ENCODE results near the gene ADAMTS17. TPM values are rescaled to one million over a fixed set of nuclear protein-coding genes. Genes with fewer than 3 reads are reported as not detected.
"Not testable (repeated sequence)": the region's sequence is repeated elsewhere in the genome, so short reads cannot be mapped to it uniquely, and the experiment has no call there.

The ADAMTS17 gene
- total RNA-seq, 2 experiments from 2014 or later = 0.99 to 1.2 TPM

DNA sequence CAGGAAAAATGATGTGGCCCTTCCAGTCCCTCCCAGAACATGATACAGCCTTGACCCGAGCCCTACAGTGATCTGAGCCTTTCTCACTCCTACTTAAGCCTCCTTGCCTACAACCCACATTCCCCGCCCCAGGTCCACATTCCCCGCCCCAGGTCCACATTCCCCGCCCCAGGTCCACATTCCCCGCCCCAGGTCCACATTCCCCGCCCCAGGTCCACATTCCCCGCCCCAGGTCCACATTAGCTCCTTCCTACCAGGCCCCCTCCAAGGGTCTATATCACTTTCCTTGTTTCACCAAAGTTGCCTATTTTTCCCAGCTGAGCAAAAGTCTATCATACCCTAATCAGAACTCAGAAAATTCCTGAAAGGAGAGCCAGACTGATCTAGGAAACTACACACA, 2.3 kb downstream of the ADAMTS17 start:
- not testable (repeated sequence) for H3K27me3 Mint-ChIP-seq, H3K27ac Mint-ChIP-seq, H3K36me3 Mint-ChIP-seq, DNase-seq, H3K9me3 Mint-ChIP-seq
- ChIA-PET CTCF (interaction anchor here (0.6 to 8.1 kb wide), 20 partner anchors 10 to 1085 kb away, joined by 3 to 182 read pairs (median 4); no protein-coding TSS in a partner anchor), POLR2A (interaction anchor here (0.8 kb wide), 1 partner anchor 9 kb away, joined by 3 read pairs; no protein-coding TSS in a partner anchor)
- H3K4me1 Mint-ChIP-seq (ENCODE audit: low read depth) = peaks cover 29% of the 10 kb centered on the region
- intact Hi-C loops (cut with micrococcal nuclease) = loop anchor here (1.0 to 10.0 kb wide), 5 partner anchors 227 to 1055 kb away; partner anchors contain the start of gene MEF2A
- peak overlapping the region; percentile 29 for H3K4me3 Mint-ChIP-seq

DNA sequence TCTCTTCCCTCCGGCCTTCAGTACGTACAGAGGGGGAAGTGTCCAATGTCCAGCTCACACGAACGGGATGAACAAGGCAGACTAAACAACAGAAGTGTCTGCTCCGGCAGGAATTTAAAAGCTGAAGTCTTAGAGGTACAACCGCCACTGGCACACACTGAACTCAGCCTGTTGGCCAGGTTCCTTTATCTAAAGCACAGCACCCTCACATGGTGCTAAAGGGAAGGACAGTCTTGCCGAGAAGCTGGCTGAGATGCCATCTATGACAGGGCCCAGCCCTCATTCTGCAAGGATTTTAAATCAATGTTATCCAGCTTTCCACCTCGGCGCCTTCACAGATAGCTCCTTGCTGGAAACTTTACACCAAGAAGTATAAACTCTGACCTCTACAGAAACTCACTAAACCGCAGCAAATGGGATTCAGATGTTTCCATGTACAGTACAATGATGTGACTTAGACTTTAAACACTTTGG, 2.8 kb downstream of the ADAMTS17 start:
- intact Hi-C loops (cut with micrococcal nuclease) = loop anchor here (1.0 to 10.0 kb wide), 5 partner anchors 227 to 1054 kb away; partner anchors contain the start of gene MEF2A
- ChIA-PET POLR2A (interaction anchor here (0.8 kb wide), 1 partner anchor 9 kb away, joined by 3 read pairs; no protein-coding TSS in a partner anchor), CTCF (interaction anchor here (0.9 to 8.1 kb wide), 18 partner anchors 9 to 1085 kb away, joined by 3 to 182 read pairs (median 6); no protein-coding TSS in a partner anchor)
- H3K27me3 Mint-ChIP-seq = no peaks in the 10 kb centered on the region
- H3K4me1 Mint-ChIP-seq (ENCODE audit: low read depth) = peaks cover 33% of the 10 kb centered on the region
- peak overlapping the region; percentile 29 for H3K4me3 Mint-ChIP-seq
- no peaks in the 10 kb centered on the region for H3K9me3 Mint-ChIP-seq
- no peaks in the 10 kb centered on the region for H3K36me3 Mint-ChIP-seq
- DNase-seq = peak; percentile 77
- H3K27ac Mint-ChIP-seq = no peak overlapping the region

DNA sequence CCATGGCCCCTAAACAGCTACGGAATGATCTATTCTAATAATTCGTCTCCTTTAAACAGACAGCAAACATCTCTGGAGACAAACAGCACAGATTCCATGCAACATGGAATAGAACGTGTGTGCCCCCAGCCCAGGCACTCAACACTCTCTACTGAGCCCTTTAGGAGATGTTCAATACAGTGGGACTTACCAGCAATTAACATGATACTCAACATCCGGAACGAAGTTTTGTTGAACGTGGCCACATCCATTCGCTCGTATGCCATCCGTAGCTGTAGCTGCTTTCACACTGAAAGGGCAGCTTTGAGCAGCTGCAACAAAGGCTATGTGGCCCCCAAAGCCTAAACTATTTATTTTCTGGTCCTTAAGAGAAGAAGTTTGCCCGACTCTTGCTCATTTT, 3.5 kb downstream of the ADAMTS17 start:
- Mint-ChIP-seq H3K27ac (no peak overlapping the region), H3K4me3 (no peak overlapping the region), H3K4me1 (ENCODE audit: low read depth) (peaks cover 38% of the 10 kb centered on the region), H3K36me3 (no peaks in the 10 kb centered on the region), H3K27me3 (no peaks in the 10 kb centered on the region), H3K9me3 (no peaks in the 10 kb centered on the region)
- intact Hi-C loops (cut with micrococcal nuclease) = loop anchor here (2.0 to 10.0 kb wide), 4 partner anchors 226 to 1053 kb away; partner anchors contain the start of gene MEF2A
- CTCF ChIA-PET = interaction anchor here (0.6 to 8.1 kb wide), 15 partner anchors 9 to 1065 kb away, joined by 3 to 182 read pairs (median 7); no protein-coding TSS in a partner anchor
- no peak for DNase-seq
- POLR2A ChIA-PET = no interaction called here

DNA sequence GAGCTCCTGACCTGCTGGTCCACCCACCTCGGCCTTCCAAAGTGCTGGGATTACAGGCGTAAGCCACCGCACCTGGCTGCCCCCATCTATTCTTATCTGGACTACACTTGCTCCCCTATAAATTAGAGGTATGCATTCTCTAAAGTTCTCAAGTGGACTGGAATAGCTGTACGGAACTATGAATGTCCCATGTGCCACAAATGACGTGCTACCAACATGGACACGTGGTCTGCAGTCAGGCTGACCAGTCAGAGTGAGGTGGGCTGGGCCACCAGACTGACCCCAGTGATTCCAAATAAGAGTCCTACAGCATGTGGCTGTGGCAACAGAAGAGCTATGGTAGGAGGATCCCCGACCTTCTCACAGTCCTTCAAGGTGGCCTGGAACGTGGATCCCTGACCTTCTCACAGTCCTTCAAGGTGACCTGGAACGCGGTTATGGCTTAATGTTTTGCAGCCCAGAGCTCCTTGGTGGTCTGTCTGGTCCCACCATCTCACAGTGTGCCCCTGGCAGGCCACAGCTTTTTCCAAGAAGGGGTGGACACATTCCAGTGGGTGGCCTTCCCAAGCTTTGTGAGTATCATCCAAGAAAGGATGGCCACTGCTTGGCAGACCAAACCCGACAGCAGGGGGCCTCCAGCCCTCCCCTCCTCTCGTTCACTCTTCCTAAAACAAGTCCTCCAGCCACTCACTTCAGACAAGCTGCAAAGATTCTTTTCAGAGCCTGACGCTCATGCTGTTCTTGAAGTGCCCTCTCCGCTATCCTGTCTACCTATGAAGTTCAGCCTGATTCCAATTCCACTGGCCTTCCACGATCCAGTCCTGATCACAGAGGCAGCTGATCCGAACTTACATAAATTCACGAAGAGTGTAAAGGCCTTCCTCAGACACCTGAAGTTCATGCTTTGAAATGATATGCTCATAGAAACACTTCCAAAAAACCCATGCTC, 4.4 kb downstream of the ADAMTS17 start:
- no peaks in the 10 kb centered on the region for H3K27me3 Mint-ChIP-seq
- intact Hi-C loops (cut with micrococcal nuclease) = loop anchor here (2.0 to 10.0 kb wide), 4 partner anchors 225 to 1053 kb away; partner anchors contain the start of gene MEF2A
- H3K9me3 Mint-ChIP-seq = no peaks in the 10 kb centered on the region
- H3K27ac Mint-ChIP-seq = no peak overlapping the region
- POLR2A ChIA-PET = no interaction called here
- no peaks in the 10 kb centered on the region for H3K36me3 Mint-ChIP-seq
- H3K4me3 Mint-ChIP-seq = no peak overlapping the region
- DNase-seq = no peak
- CTCF ChIA-PET = interaction anchor here (1.5 to 8.1 kb wide), 4 partner anchors 10 to 409 kb away, joined by 8 to 182 read pairs (median 10); no protein-coding TSS in a partner anchor
- peaks cover 44% of the 10 kb centered on the region for H3K4me1 Mint-ChIP-seq (ENCODE audit: low read depth)

DNA sequence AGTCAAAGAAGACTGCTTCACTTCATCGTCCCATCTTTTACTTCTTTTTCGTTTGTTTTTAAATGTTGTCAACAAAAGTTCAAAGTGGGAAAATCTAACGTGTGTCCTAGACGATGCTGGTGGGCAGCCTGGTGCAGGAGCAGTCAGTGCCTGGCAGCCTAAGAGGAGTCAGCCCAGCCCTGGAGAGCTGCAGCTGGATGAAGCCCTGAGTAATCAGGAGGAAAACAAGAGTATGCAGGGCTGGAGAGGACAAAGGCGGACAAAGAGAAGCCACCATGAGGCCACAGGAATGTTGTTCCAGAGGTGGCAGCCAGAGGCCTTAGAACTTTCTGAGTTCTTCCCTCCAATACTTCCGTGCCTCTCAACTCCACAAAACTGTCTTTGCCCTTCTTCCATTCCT, 5.7 kb downstream of the ADAMTS17 start:
- H3K4me1 Mint-ChIP-seq (ENCODE audit: low read depth) = peaks cover 55% of the 10 kb centered on the region

DNA sequence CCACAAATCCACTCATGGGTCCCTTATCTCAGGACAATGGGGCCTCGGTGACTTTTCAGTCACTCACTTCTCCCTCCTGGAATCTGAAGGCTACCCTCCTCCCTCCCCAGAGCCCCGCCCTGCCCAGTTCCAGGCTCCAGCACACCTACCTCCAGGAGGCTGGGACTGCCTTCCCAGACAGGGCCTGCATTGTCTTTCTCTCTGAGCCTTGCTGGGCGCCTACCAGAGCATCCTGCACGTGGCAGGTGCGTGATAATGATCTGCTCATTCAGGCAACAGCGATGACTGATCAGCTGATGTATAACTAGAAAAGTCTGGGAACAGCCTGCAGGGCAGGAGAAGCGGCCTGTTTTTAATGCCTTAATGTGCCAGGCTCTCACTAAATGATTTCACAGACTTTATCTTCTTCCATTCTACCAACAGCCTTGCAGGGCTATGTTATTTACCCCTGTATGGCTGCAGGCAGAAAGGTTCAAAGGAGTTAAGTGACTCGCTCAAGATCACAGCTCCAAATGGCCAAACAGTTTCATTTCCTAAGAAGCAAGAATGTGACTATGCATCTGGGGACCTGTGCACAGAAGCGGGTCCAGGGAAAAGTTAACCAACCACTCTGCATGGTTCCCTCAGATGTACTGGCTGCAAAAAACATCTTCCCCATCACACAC, 6.3 kb downstream of the ADAMTS17 start:
- no peak overlapping the region for H3K27ac Mint-ChIP-seq
- intact Hi-C loops (cut with micrococcal nuclease) = loop anchor here (5.0 to 10.0 kb wide), 3 partner anchors 223 to 1051 kb away; partner anchors contain the start of gene MEF2A
- no peaks in the 10 kb centered on the region for H3K9me3 Mint-ChIP-seq
- POLR2A ChIA-PET = no interaction called here
- H3K4me1 Mint-ChIP-seq (ENCODE audit: low read depth) = peaks cover 60% of the 10 kb centered on the region
- H3K27me3 Mint-ChIP-seq = no peaks in the 10 kb centered on the region
- H3K4me3 Mint-ChIP-seq = no peak overlapping the region
- no peaks in the 10 kb centered on the region for H3K36me3 Mint-ChIP-seq
- DNase-seq = no peak
- CTCF ChIA-PET = interaction anchor here (0.9 to 8.1 kb wide), 2 partner anchors 14 to 374 kb away, joined by 4 to 182 read pairs; no protein-coding TSS in a partner anchor

More for the DNA sequence above, 5.7 kb downstream of the ADAMTS17 start:
- Mint-ChIP-seq H3K4me3 (no peak overlapping the region), H3K27ac (no peak overlapping the region), H3K36me3 (no peaks in the 10 kb centered on the region), H3K27me3 (no peaks in the 10 kb centered on the region), H3K9me3 (no peaks in the 10 kb centered on the region)
- ChIA-PET POLR2A (no interaction called here), CTCF (interaction anchor here (0.9 to 8.1 kb wide), 3 partner anchors 13 to 407 kb away, joined by 4 to 182 read pairs (median 8); no protein-coding TSS in a partner anchor)
- intact Hi-C loops (cut with micrococcal nuclease) = loop anchor here (5.0 to 10.0 kb wide), 3 partner anchors 224 to 1051 kb away; partner anchors contain the start of gene MEF2A
- DNase-seq = no peak

DNA sequence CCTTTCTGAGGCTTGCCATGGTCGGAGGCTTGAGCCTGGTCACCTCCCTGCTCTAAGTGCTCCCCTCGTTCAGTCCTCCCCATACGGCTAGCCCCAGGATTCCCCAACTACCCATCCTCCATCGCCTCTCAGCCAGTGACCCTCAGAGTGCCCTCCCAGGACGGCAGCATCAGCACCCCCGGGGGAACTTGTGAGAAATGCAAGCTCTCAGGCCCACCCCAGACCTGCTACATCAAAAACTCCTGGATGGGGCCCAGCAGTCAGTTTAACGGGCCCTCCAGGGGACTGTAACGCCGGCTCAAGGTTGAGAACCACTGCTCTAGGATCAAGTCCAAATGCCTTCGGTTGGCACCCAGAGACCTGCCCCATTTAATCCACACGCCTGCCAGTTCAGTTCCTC, 6.9 kb downstream of the ADAMTS17 start:
- intact Hi-C loops (cut with micrococcal nuclease) = loop anchor here (5.0 to 10.0 kb wide), 3 partner anchors 223 to 1050 kb away; partner anchors contain the start of gene MEF2A
- DNase-seq = no peak
- H3K27me3 Mint-ChIP-seq = no peaks in the 10 kb centered on the region
- no peak overlapping the region for H3K4me3 Mint-ChIP-seq
- H3K27ac Mint-ChIP-seq = no peak overlapping the region
- CTCF ChIA-PET = interaction anchor here (0.9 to 8.1 kb wide), 3 partner anchors 14 to 373 kb away, joined by 4 to 182 read pairs (median 51); no protein-coding TSS in a partner anchor
- H3K9me3 Mint-ChIP-seq = no peaks in the 10 kb centered on the region
- peaks cover 64% of the 10 kb centered on the region for H3K4me1 Mint-ChIP-seq (ENCODE audit: low read depth)
- no peaks in the 10 kb centered on the region for H3K36me3 Mint-ChIP-seq
- POLR2A ChIA-PET = no interaction called here

DNA sequence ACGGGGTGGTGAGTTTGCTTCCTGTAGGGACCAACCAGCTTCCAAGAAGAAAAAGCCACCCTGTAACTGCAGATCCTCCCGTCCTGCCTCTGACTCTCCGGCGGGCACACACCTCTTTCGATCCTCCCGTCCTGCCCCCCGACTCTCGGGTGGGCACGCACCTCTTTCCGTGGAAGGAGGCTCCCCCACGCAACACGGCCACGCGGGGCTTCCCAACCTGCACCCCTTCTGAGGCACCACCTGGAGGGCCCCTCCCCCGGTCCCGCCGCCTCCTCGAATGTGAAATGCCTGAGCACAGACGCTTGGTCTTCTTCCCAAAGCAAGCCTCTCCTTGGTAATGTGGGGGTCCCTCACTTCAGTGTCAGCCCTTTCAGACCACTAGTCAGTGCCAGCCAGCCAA, 7.3 kb downstream of the ADAMTS17 start:
- no peaks in the 10 kb centered on the region for H3K9me3 Mint-ChIP-seq
- no peaks in the 10 kb centered on the region for H3K36me3 Mint-ChIP-seq
- DNase-seq = no peak
- POLR2A ChIA-PET = no interaction called here
- CTCF ChIA-PET = interaction anchor here (6.5 kb wide), 1 partner anchor 15 kb away, joined by 51 read pairs; no protein-coding TSS in a partner anchor
- no peak overlapping the region for H3K27ac Mint-ChIP-seq
- H3K27me3 Mint-ChIP-seq = no peaks in the 10 kb centered on the region
- intact Hi-C loops (cut with micrococcal nuclease) = loop anchor here (10.0 kb wide), 2 partner anchors 770 to 1050 kb away; partner anchors contain the start of gene MEF2A
- H3K4me3 Mint-ChIP-seq = no peak overlapping the region
- H3K4me1 Mint-ChIP-seq (ENCODE audit: low read depth) = peaks cover 66% of the 10 kb centered on the region

DNA sequence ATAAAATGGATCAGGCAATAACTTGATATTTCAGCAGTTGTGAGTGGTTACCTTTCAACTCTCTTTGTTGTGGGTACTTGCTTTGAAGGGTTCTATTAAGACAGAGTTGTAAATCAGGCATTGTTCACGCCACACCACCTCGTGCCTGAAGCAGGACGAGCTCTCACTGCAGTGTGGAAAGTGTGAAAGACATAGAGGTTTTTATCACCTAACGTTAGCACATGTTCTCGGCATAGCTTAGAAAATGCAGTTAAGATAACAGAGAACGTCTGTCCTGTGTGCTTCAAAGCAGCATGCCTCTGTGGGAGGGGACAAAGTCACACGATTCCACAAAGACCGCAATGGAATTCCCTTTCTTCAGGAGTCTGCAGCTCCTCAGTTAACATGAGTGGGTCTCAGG, 7.8 kb downstream of the ADAMTS17 start:
- DNase-seq = no peak
- intact Hi-C loops (cut with micrococcal nuclease) = loop anchor here (10.0 kb wide), 2 partner anchors 769 to 1049 kb away; partner anchors contain the start of gene MEF2A
- Mint-ChIP-seq H3K27me3 (no peaks in the 10 kb centered on the region), H3K27ac (no peak overlapping the region), H3K36me3 (no peaks in the 10 kb centered on the region), H3K9me3 (no peaks in the 10 kb centered on the region), H3K4me3 (no peak overlapping the region), H3K4me1 (ENCODE audit: low read depth) (peaks cover 63% of the 10 kb centered on the region)
- ChIA-PET POLR2A (no interaction called here), CTCF (interaction anchor here (6.5 kb wide), 1 partner anchor 16 kb away, joined by 51 read pairs; no protein-coding TSS in a partner anchor)

DNA sequence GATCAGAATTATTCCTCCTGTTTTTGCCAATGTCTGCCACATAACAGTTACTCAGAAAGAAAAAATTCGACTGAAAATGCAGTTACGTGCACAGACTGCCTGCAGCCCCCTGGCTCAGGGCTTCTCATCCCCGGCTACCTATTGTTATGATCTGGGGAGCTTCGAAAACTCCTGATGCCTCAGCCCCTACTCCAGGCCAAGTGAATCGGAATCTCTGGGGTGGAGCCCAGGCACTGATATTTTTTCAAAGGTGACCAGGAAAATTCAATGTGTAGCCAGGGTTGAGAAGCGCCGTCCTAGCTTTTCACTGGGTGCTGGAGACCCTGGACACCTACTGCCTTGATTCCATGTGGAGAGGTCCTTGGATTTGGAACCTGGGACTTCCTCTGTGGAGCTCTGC, 8.5 kb downstream of the ADAMTS17 start:
- Mint-ChIP-seq H3K27ac (no peak overlapping the region), H3K36me3 (no peaks in the 10 kb centered on the region), H3K27me3 (no peaks in the 10 kb centered on the region), H3K4me1 (ENCODE audit: low read depth) (peaks cover 57% of the 10 kb centered on the region), H3K9me3 (no peaks in the 10 kb centered on the region), H3K4me3 (no peak overlapping the region)
- CTCF ChIA-PET = interaction anchor here (6.5 kb wide), 1 partner anchor 16 kb away, joined by 51 read pairs; no protein-coding TSS in a partner anchor
- POLR2A ChIA-PET = no interaction called here
- intact Hi-C loops (cut with micrococcal nuclease) = loop anchor here (10.0 kb wide), 2 partner anchors 768 to 1048 kb away; partner anchors contain the start of gene MEF2A
- DNase-seq = no peak

DNA sequence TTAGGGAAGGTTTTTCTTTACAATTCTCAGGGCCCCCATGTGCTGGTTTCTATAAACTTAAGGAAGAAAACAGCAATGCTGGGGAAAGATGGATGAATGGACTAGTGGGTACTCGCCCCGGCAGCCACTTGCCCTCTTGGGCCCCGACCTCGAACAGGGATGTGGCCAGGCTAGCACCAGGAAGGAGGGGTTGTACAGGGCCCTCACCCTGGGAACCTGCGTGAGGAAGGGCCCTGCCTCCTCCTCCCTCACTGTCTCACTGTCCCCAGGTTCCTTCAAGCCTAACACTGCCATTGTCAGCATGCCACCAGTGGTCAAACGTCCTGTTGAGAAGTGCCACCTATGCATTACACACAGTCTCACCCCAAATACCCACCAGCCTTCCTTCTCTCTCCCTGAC, 9.1 kb downstream of the ADAMTS17 start:
- Mint-ChIP-seq H3K36me3 (no peaks in the 10 kb centered on the region), H3K27ac (no peak overlapping the region), H3K4me1 (ENCODE audit: low read depth) (peaks cover 57% of the 10 kb centered on the region), H3K4me3 (no peak overlapping the region), H3K27me3 (no peaks in the 10 kb centered on the region), H3K9me3 (no peaks in the 10 kb centered on the region)
- no peak for DNase-seq
- ChIA-PET POLR2A (no interaction called here), CTCF (interaction anchor here (6.5 kb wide), 1 partner anchor 17 kb away, joined by 51 read pairs; no protein-coding TSS in a partner anchor)
- intact Hi-C loops (cut with micrococcal nuclease) = loop anchor here (10.0 kb wide), 2 partner anchors 768 to 1048 kb away; partner anchors contain the start of gene MEF2A

Measured in activated CD4-positive, alpha-beta memory T cell treated with anti-CD3 and anti-CD28 coated beads for 36 hours (primary cell).